Liver (tissue), 9 donors: Measurements from ENCODE around the gene SCUBE1. TPM values are rescaled to one million over a fixed set of nuclear protein-coding genes. Genes with fewer than 3 reads are reported as not detected.

Experiments
- DNase-seq: peaks from one replicate; pipeline ENCODE4 v3.0.0-alpha.2; 2017; ENCODE audit warnings: low spot score
- H3K27ac ChIP-seq, 2 donors: one replicate each; pipeline ENCODE4 v1.7.0; 2013; ENCODE audit warnings: inconsistent platforms in 2 of 2, low read length in 2 of 2, control low read depth in 1 of 2, low read depth in 1 of 2, mild to moderate bottlenecking in 1 of 2
- H3K27me3 ChIP-seq, 4 donors: one replicate each; pipeline versions ENCODE4 v1.6.1 to v1.7.0; 2013; ENCODE audit warnings: low read length in 3 of 4, inconsistent platforms in 1 of 4, mild to moderate bottlenecking in 1 of 4, moderate library complexity in 1 of 4; ENCODE audit not compliant: control insufficient read depth in 4 of 4, insufficient read depth in 4 of 4
- H3K36me3 ChIP-seq, 4 donors: one replicate each; pipeline versions ENCODE4 v1.6.1 to v1.7.0; 2013; ENCODE audit warnings: low read length in 3 of 4, mild to moderate bottlenecking in 3 of 4, low read depth in 1 of 4, moderate library complexity in 1 of 4; ENCODE audit not compliant: control insufficient read depth in 4 of 4, insufficient read depth in 3 of 4
- H3K4me1 ChIP-seq, 4 donors: one replicate each; pipeline versions ENCODE4 v1.6.1 to v1.7.0; 2013; ENCODE audit warnings: low read length in 3 of 4, mild to moderate bottlenecking in 3 of 4, moderate library complexity in 1 of 4; ENCODE audit not compliant: control insufficient read depth in 4 of 4, insufficient read depth in 4 of 4
- H3K4me3 ChIP-seq, 3 donors: one replicate each; pipeline versions ENCODE4 v1.6.1 to v1.7.0; 2013; ENCODE audit warnings: low read length in 3 of 3, control low read depth in 1 of 3, low read depth in 1 of 3, mild to moderate bottlenecking in 1 of 3
- H3K9ac ChIP-seq, 2 donors: one replicate each; pipeline ENCODE4 v1.7.0; 2013; ENCODE audit warnings: low read length in 2 of 2, mild to moderate bottlenecking in 2 of 2, moderate library complexity in 2 of 2, control low read depth in 1 of 2, low read depth in 1 of 2
- H3K9me3 ChIP-seq, 4 donors: one replicate each; pipeline versions ENCODE4 v1.6.1 to v1.7.0; 2013; ENCODE audit warnings: low read length in 3 of 4; ENCODE audit not compliant: control insufficient read depth in 4 of 4
- EGR1 ChIP-seq, 2 donors: IDR thresholded peaks; 2 replicates each; pipeline ENCODE4 v1.6.1; 2016 to 2018; ENCODE audit warnings: antibody characterized with exemption in 2 of 2, low read depth in 2 of 2
- FOXA1 ChIP-seq: IDR thresholded peaks from 2 replicates; pipeline ENCODE4 v1.6.1; 2016; ENCODE audit warnings: antibody characterized with exemption
- FOXA2 ChIP-seq: IDR thresholded peaks from 2 replicates; pipeline ENCODE4 v1.6.1; 2016; ENCODE audit warnings: antibody characterized with exemption
- GABPA ChIP-seq, 2 donors: IDR thresholded peaks in 1 of 2; conservative IDR thresholded peaks in 1 of 2; 2 replicates each; pipeline ENCODE4 v1.6.1; 2016; ENCODE audit warnings: antibody characterized with exemption in 2 of 2, mild to moderate bottlenecking in 1 of 2, moderate library complexity in 1 of 2
- HNF4A ChIP-seq, 2 donors: conservative IDR thresholded peaks; 2 replicates each; pipeline ENCODE4 v1.6.1; 2016; ENCODE audit warnings: antibody characterized with exemption in 2 of 2, mild to moderate bottlenecking in 2 of 2
- HNF4G ChIP-seq: IDR thresholded peaks from 2 replicates; pipeline ENCODE4 v1.6.1; 2016; ENCODE audit warnings: antibody characterized with exemption
- JUND ChIP-seq, 2 donors: IDR thresholded peaks; 2 replicates each; pipeline ENCODE4 v1.6.1; 2016; ENCODE audit warnings: antibody characterized with exemption in 2 of 2
- NR2F2 ChIP-seq: IDR thresholded peaks from 2 replicates; pipeline ENCODE4 v1.6.1; 2016; ENCODE audit warnings: antibody characterized with exemption
- RAD21 ChIP-seq, 2 donors: IDR thresholded peaks; 2 replicates each; pipeline ENCODE4 v1.6.1; 2016; ENCODE audit warnings: antibody characterized with exemption in 2 of 2, mild to moderate bottlenecking in 2 of 2
- RXRA ChIP-seq, 2 donors: IDR thresholded peaks; 2 replicates each; pipeline ENCODE4 v1.6.1; 2017 to 2018; ENCODE audit warnings: antibody characterized with exemption in 2 of 2, mild to moderate bottlenecking in 1 of 2
- SP1 ChIP-seq: IDR thresholded peaks from 2 replicates; pipeline ENCODE4 v1.6.1; 2018; ENCODE audit warnings: antibody characterized with exemption, mild to moderate bottlenecking
- TAF1 ChIP-seq: conservative IDR thresholded peaks from 2 replicates; pipeline ENCODE4 v1.6.1; 2016; ENCODE audit warnings: antibody characterized with exemption, mild to moderate bottlenecking
- YY1 ChIP-seq: IDR thresholded peaks from 2 replicates; pipeline ENCODE4 v1.6.1; 2016; ENCODE audit warnings: antibody characterized with exemption, mild to moderate bottlenecking
- WGBS: extraction: QIAGEN DNeasy Blood & Tissue Kit; methylation state at CpG from one replicate; pipeline ENCODE4 v1.1.7; 2013; 5-methylcytosine and 5-hydroxymethylcytosine counted together
- polyA plus RNA-seq, 2 donors: library from polyadenylated mRNA; stranded (reverse) in 1 of 2; unstranded in 1 of 2; fragments of 200-250 nt in 1 of 2; fragments of >200 nt in 1 of 2; fragmentation: Nextera tagmentation in 1 of 2; extraction: Ambion mirVana in 1 of 2; gene quantifications; one replicate each; pipeline versions ENCODE4 v1.2.1 to v1.2.3, GENCODE V29; 2013 to 2015
- total RNA-seq, 2 donors: library from RNA; depleted of rRNA; stranded (reverse); fragments of >200 nt; gene quantifications; one replicate each; pipeline ENCODE4 v1.2.3, GENCODE V29; 2014
- TF ChIP-seq, protein P1 (sequence below): IDR thresholded peaks from 2 replicates; pipeline ENCODE4 v1.6.1; 2016; ENCODE audit warnings: antibody characterized with exemption, mild to moderate bottlenecking
- TF ChIP-seq, protein P2 (sequence below): IDR thresholded peaks from 2 replicates; pipeline ENCODE4 v1.6.1; 2016; ENCODE audit warnings: antibody characterized with exemption
- TF ChIP-seq, protein P3 (sequence below): fragments of 150-350 bp; IDR thresholded peaks from 2 replicates; pipeline ENCODE4 v1.5.1; 2017; ENCODE audit warnings: improper control_type of control experiment, low read depth, low read length; ENCODE audit not compliant: missing input control
- TF ChIP-seq, protein P4 (sequence below): IDR thresholded peaks from 2 replicates; pipeline ENCODE4 v1.6.1; 2016; ENCODE audit warnings: antibody characterized with exemption
- TF ChIP-seq, protein P5 (sequence below): IDR thresholded peaks from 2 replicates; pipeline ENCODE4 v1.6.1; 2016; ENCODE audit warnings: antibody characterized with exemption
- donor health status: healthy.
- donor health status: healthy.
- donor health status: healthy.
- donor health status: healthy.
- donor health status: healthy.

Gene SCUBE1
- total and polyA plus RNA-seq, 4 donors: 0.07 to 0.46 (median 0.08) TPM; not detected in 1

DNA sequence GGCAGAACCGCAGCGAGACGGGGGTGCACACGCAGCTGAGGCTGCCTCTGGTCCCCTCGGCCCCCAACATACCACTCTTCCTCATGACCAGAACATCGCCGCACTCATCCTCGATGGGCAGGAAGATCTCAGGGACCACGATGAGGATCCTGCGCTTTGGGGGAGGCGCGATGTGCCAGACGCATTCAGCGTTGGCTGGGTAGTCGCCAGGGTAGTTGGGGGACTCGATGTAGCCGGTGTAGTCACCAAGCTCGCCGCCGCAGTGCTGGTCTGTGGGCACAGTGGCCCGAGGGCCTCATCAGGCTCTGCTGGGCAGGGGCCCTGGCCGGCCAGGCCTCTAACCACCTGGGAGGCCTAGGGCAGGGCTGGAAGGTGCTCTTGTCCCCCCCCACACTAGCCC is 133.2 kb downstream of the SCUBE1 start:
- H3K27me3 ChIP-seq: no peaks in the 10 kb centered on the region
- TF ChIP-seq RXRA (IDR thresholded peaks at IDR 0.05) (no peak), HNF4G (no peak), HNF4A (conservative IDR thresholded peaks at IDR 0.05) (no peak), JUND (IDR thresholded peaks at IDR 0.05) (no peak), EGR1 (IDR thresholded peaks at IDR 0.05; ENCODE audit: low read depth in 2 of 2) (no peak)
- TF ChIP-seq, protein P1, sequence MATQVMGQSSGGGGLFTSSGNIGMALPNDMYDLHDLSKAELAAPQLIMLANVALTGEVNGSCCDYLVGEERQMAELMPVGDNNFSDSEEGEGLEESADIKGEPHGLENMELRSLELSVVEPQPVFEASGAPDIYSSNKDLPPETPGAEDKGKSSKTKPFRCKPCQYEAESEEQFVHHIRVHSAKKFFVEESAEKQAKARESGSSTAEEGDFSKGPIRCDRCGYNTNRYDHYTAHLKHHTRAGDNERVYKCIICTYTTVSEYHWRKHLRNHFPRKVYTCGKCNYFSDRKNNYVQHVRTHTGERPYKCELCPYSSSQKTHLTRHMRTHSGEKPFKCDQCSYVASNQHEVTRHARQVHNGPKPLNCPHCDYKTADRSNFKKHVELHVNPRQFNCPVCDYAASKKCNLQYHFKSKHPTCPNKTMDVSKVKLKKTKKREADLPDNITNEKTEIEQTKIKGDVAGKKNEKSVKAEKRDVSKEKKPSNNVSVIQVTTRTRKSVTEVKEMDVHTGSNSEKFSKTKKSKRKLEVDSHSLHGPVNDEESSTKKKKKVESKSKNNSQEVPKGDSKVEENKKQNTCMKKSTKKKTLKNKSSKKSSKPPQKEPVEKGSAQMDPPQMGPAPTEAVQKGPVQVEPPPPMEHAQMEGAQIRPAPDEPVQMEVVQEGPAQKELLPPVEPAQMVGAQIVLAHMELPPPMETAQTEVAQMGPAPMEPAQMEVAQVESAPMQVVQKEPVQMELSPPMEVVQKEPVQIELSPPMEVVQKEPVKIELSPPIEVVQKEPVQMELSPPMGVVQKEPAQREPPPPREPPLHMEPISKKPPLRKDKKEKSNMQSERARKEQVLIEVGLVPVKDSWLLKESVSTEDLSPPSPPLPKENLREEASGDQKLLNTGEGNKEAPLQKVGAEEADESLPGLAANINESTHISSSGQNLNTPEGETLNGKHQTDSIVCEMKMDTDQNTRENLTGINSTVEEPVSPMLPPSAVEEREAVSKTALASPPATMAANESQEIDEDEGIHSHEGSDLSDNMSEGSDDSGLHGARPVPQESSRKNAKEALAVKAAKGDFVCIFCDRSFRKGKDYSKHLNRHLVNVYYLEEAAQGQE: no peak
- TF ChIP-seq, protein P2, sequence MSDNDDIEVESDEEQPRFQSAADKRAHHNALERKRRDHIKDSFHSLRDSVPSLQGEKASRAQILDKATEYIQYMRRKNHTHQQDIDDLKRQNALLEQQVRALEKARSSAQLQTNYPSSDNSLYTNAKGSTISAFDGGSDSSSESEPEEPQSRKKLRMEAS: no peak
- no peaks in the 10 kb centered on the region for H3K4me1 ChIP-seq
- no peaks in the 10 kb centered on the region for H3K9me3 ChIP-seq
- H3K27ac ChIP-seq: no peak overlapping the region
- no peak overlapping the region for H3K4me3 ChIP-seq
- no peak overlapping the region for H3K9ac ChIP-seq
- no peaks in the 10 kb centered on the region for H3K36me3 ChIP-seq
- WGBS: 91% methylated on average over 22 of the region's 22 CpGs
- DNase-seq: no peak

DNA sequence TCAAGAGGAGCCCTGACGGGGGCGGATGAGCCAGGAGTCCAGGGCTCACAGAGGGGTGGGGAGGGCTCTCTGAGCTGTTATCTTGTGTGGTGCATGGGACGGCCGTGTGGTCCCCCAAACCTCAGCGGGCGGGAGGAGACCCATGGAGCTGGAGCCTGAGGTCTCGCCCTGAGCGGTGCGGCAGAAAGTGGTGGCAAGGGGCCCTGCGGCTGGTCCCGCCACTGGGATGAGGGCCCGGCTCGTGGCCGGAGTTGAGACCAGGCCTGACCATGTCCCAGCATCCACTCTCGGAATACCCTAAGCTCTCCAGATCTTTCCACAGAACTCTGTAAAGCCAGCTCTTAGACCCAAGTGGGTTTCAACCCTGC is 133.7 kb downstream of the SCUBE1 start:
- 94% methylated on average over 15 of the region's 15 CpGs for WGBS
- no peak for DNase-seq
- TF ChIP-seq RXRA (IDR thresholded peaks at IDR 0.05) (no peak), RAD21 (IDR thresholded peaks at IDR 0.05) (no peak), HNF4G (no peak), FOXA1 (no peak), NR2F2 (no peak), SP1 (no peak), GABPA (IDR thresholded peaks at IDR 0.05 in 1 of 2, conservative IDR thresholded peaks at IDR 0.05 in 1 of 2) (no peak), TAF1 (no peak), FOXA2 (no peak), EGR1 (IDR thresholded peaks at IDR 0.05; ENCODE audit: low read depth in 2 of 2) (no peak), HNF4A (conservative IDR thresholded peaks at IDR 0.05) (no peak), YY1 (no peak), JUND (IDR thresholded peaks at IDR 0.05) (no peak)
- TF ChIP-seq, protein P3, sequence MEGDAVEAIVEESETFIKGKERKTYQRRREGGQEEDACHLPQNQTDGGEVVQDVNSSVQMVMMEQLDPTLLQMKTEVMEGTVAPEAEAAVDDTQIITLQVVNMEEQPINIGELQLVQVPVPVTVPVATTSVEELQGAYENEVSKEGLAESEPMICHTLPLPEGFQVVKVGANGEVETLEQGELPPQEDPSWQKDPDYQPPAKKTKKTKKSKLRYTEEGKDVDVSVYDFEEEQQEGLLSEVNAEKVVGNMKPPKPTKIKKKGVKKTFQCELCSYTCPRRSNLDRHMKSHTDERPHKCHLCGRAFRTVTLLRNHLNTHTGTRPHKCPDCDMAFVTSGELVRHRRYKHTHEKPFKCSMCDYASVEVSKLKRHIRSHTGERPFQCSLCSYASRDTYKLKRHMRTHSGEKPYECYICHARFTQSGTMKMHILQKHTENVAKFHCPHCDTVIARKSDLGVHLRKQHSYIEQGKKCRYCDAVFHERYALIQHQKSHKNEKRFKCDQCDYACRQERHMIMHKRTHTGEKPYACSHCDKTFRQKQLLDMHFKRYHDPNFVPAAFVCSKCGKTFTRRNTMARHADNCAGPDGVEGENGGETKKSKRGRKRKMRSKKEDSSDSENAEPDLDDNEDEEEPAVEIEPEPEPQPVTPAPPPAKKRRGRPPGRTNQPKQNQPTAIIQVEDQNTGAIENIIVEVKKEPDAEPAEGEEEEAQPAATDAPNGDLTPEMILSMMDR: no peak
- TF ChIP-seq, protein P1: no peak
- TF ChIP-seq, protein P2: no peak
- TF ChIP-seq, protein P4, sequence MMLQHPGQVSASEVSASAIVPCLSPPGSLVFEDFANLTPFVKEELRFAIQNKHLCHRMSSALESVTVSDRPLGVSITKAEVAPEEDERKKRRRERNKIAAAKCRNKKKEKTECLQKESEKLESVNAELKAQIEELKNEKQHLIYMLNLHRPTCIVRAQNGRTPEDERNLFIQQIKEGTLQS: no peak
- TF ChIP-seq, protein P5, sequence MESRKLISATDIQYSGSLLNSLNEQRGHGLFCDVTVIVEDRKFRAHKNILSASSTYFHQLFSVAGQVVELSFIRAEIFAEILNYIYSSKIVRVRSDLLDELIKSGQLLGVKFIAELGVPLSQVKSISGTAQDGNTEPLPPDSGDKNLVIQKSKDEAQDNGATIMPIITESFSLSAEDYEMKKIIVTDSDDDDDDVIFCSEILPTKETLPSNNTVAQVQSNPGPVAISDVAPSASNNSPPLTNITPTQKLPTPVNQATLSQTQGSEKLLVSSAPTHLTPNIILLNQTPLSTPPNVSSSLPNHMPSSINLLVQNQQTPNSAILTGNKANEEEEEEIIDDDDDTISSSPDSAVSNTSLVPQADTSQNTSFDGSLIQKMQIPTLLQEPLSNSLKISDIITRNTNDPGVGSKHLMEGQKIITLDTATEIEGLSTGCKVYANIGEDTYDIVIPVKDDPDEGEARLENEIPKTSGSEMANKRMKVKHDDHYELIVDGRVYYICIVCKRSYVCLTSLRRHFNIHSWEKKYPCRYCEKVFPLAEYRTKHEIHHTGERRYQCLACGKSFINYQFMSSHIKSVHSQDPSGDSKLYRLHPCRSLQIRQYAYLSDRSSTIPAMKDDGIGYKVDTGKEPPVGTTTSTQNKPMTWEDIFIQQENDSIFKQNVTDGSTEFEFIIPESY: no peak
- no peaks in the 10 kb centered on the region for H3K4me1 ChIP-seq
- no peaks in the 10 kb centered on the region for H3K9me3 ChIP-seq
- no peak overlapping the region for H3K4me3 ChIP-seq
- H3K9ac ChIP-seq: no peak overlapping the region
- no peak overlapping the region for H3K27ac ChIP-seq
- H3K36me3 ChIP-seq: no peaks in the 10 kb centered on the region
- no peaks in the 10 kb centered on the region for H3K27me3 ChIP-seq
